ENCODE measurements around the gene BSDC1.

BSDC1 gene

GRCh38 chr1:32333251-32333963 is 60.8 kb downstream of the BSDC1 start:
- Histone ChIP-seq H3K4me1 (ENCODE audit: control insufficient read depth in 1 of 2, insufficient read depth in 2 of 2, low read length in 2 of 2) (peaks cover 7 to 25% of the 10 kb centered on the region in 2 donors), H3K27ac (ENCODE audit: low read length) (no peak overlapping the region), H3K9me3 (ENCODE audit: control insufficient read depth in 1 of 2, low read length in 2 of 2) (no peaks in the 10 kb centered on the region), H3K36me3 (ENCODE audit: control insufficient read depth in 1 of 2, insufficient read depth in 2 of 2, low read length in 2 of 2) (peaks cover 38 to 40% of the 10 kb centered on the region in 2 donors), H3K27me3 (ENCODE audit: low read depth, low read length) (no peaks in the 10 kb centered on the region), H3K4me3 (ENCODE audit: low read depth in 1 of 2, low read length in 2 of 2) (no peak overlapping the region)

GRCh38 chr1:32332290-32333079 is 61.8 kb downstream of the BSDC1 start:
- Histone ChIP-seq H3K27me3 (ENCODE audit: low read depth, low read length) (no peaks in the 10 kb centered on the region), H3K36me3 (ENCODE audit: control insufficient read depth in 1 of 2, insufficient read depth in 2 of 2, low read length in 2 of 2) (peaks cover 44 to 49% of the 10 kb centered on the region in 2 donors), H3K4me1 (ENCODE audit: control insufficient read depth in 1 of 2, insufficient read depth in 2 of 2, low read length in 2 of 2) (peaks cover 4 to 23% of the 10 kb centered on the region in 2 donors)

GRCh38 chr1:32331549-32331948 is 62.7 kb downstream of the BSDC1 start:
- Histone ChIP-seq H3K9me3 (ENCODE audit: control insufficient read depth in 1 of 2, low read length in 2 of 2) (no peaks in the 10 kb centered on the region), H3K4me3 (ENCODE audit: low read depth in 1 of 2, low read length in 2 of 2) (no peak overlapping the region), H3K27ac (ENCODE audit: low read length) (no peak overlapping the region), H3K36me3 (ENCODE audit: control insufficient read depth in 1 of 2, insufficient read depth in 2 of 2, low read length in 2 of 2) (peaks cover 52 to 58% of the 10 kb centered on the region in 2 donors), H3K4me1 (ENCODE audit: control insufficient read depth in 1 of 2, insufficient read depth in 2 of 2, low read length in 2 of 2) (peaks cover 0 to 14% of the 10 kb centered on the region in 2 donors), H3K27me3 (ENCODE audit: low read depth, low read length) (no peaks in the 10 kb centered on the region)

More at GRCh38 chr1:32332290-32333079, 61.8 kb downstream of the BSDC1 start:
- H3K4me3 ChIP-seq (ENCODE audit: low read depth in 1 of 2, low read length in 2 of 2) = no peak overlapping the region
- H3K27ac ChIP-seq (ENCODE audit: low read length) = no peak overlapping the region
- no peaks in the 10 kb centered on the region for H3K9me3 ChIP-seq (ENCODE audit: control insufficient read depth in 1 of 2, low read length in 2 of 2)

GRCh38 chr1:32330558-32331151 is 63.6 kb downstream of the BSDC1 start:
- peaks cover 52 to 58% of the 10 kb centered on the region in 2 donors for H3K36me3 ChIP-seq (ENCODE audit: control insufficient read depth in 1 of 2, insufficient read depth in 2 of 2, low read length in 2 of 2)

GRCh38 chr1:32329931-32330466 is 64.2 kb downstream of the BSDC1 start:
- peaks cover 52 to 64% of the 10 kb centered on the region in 2 donors for H3K36me3 ChIP-seq (ENCODE audit: control insufficient read depth in 1 of 2, insufficient read depth in 2 of 2, low read length in 2 of 2)
- no peak overlapping the region for H3K4me3 ChIP-seq (ENCODE audit: low read depth in 1 of 2, low read length in 2 of 2)
- no peak overlapping the region for H3K27ac ChIP-seq (ENCODE audit: low read length)
- H3K4me1 ChIP-seq (ENCODE audit: control insufficient read depth in 1 of 2, insufficient read depth in 2 of 2, low read length in 2 of 2) = peaks cover 0 to 6% of the 10 kb centered on the region in 2 donors
- no peaks in the 10 kb centered on the region for H3K27me3 ChIP-seq (ENCODE audit: low read depth, low read length)
- H3K9me3 ChIP-seq (ENCODE audit: control insufficient read depth in 1 of 2, low read length in 2 of 2) = no peaks in the 10 kb centered on the region

More at GRCh38 chr1:32330558-32331151, 63.6 kb downstream of the BSDC1 start:
- Histone ChIP-seq H3K9me3 (ENCODE audit: control insufficient read depth in 1 of 2, low read length in 2 of 2) (no peaks in the 10 kb centered on the region), H3K27me3 (ENCODE audit: low read depth, low read length) (no peaks in the 10 kb centered on the region), H3K27ac (ENCODE audit: low read length) (no peak overlapping the region), H3K4me3 (ENCODE audit: low read depth in 1 of 2, low read length in 2 of 2) (no peak overlapping the region), H3K4me1 (ENCODE audit: control insufficient read depth in 1 of 2, insufficient read depth in 2 of 2, low read length in 2 of 2) (peaks cover 0 to 9% of the 10 kb centered on the region in 2 donors)

GRCh38 chr1:32327204-32327603 is 67.0 kb downstream of the BSDC1 start:
- Histone ChIP-seq H3K27ac (ENCODE audit: low read length) (no peak overlapping the region), H3K27me3 (ENCODE audit: low read depth, low read length) (no peaks in the 10 kb centered on the region), H3K36me3 (ENCODE audit: control insufficient read depth in 1 of 2, insufficient read depth in 2 of 2, low read length in 2 of 2) (peaks cover 46 to 72% of the 10 kb centered on the region in 2 donors), H3K9me3 (ENCODE audit: control insufficient read depth in 1 of 2, low read length in 2 of 2) (no peaks in the 10 kb centered on the region), H3K4me1 (ENCODE audit: control insufficient read depth in 1 of 2, insufficient read depth in 2 of 2, low read length in 2 of 2) (no peaks in the 10 kb centered on the region), H3K4me3 (ENCODE audit: low read depth in 1 of 2, low read length in 2 of 2) (no peak overlapping the region)

GRCh38 chr1:32321712-32322291 is 72.4 kb downstream of the BSDC1 start:
- Histone ChIP-seq H3K27ac (ENCODE audit: low read length) (peak overlapping the region; percentile 70), H3K36me3 (ENCODE audit: control insufficient read depth in 1 of 2, insufficient read depth in 2 of 2, low read length in 2 of 2) (peaks cover 9 to 50% of the 10 kb centered on the region in 2 donors), H3K4me1 (ENCODE audit: control insufficient read depth in 1 of 2, insufficient read depth in 2 of 2, low read length in 2 of 2) (no peaks in the 10 kb centered on the region), H3K4me3 (ENCODE audit: low read depth in 1 of 2, low read length in 2 of 2) (no peak overlapping the region), H3K27me3 (ENCODE audit: low read depth, low read length) (no peaks in the 10 kb centered on the region), H3K9me3 (ENCODE audit: control insufficient read depth in 1 of 2, low read length in 2 of 2) (no peaks in the 10 kb centered on the region)

- no peak overlapping the region for H3K4me3 ChIP-seq (ENCODE audit: low read depth in 1 of 2, low read length in 2 of 2)
- peaks cover 10 to 37% of the 10 kb centered on the region in 2 donors for H3K36me3 ChIP-seq (ENCODE audit: control insufficient read depth in 1 of 2, insufficient read depth in 2 of 2, low read length in 2 of 2)
- H3K9me3 ChIP-seq (ENCODE audit: control insufficient read depth in 1 of 2, low read length in 2 of 2) = no peaks in the 10 kb centered on the region
- H3K4me1 ChIP-seq (ENCODE audit: control insufficient read depth in 1 of 2, insufficient read depth in 2 of 2, low read length in 2 of 2) = no peaks in the 10 kb centered on the region
- no peaks in the 10 kb centered on the region for H3K27me3 ChIP-seq (ENCODE audit: low read depth, low read length)
- no peak overlapping the region for H3K27ac ChIP-seq (ENCODE audit: low read length)
Measured at GRCh38 chr1:32318127-32318869, 75.9 kb downstream of the BSDC1 start.

GRCh38 chr1:32316903-32317277 is 77.4 kb downstream of the BSDC1 start:
- Histone ChIP-seq H3K27me3 (ENCODE audit: low read depth, low read length) (no peaks in the 10 kb centered on the region), H3K9me3 (ENCODE audit: control insufficient read depth in 1 of 2, low read length in 2 of 2) (no peaks in the 10 kb centered on the region), H3K27ac (ENCODE audit: low read length) (no peak overlapping the region), H3K4me3 (ENCODE audit: low read depth in 1 of 2, low read length in 2 of 2) (no peak overlapping the region), H3K4me1 (ENCODE audit: control insufficient read depth in 1 of 2, insufficient read depth in 2 of 2, low read length in 2 of 2) (no peaks in the 10 kb centered on the region), H3K36me3 (ENCODE audit: control insufficient read depth in 1 of 2, insufficient read depth in 2 of 2, low read length in 2 of 2) (peaks cover 10 to 31% of the 10 kb centered on the region in 2 donors)

Data from muscle layer of duodenum (tissue), 2 donors.